HCT116 (cell line): Measurements from ENCODE around the gene CCL8. TPM values are rescaled to one million over a fixed set of nuclear protein-coding genes. Genes with fewer than 3 reads are reported as not detected.

ENCODE experiments used
- ATAC-seq: fragments of 200-7000 bp; cut with Tn5 transposase; 2 replicates; pipeline ENCODE4 v1.9.1; 2020; ENCODE audit warnings: mild to moderate bottlenecking, moderate library complexity
- BruUV-seq: library from RNA; stranded (reverse); fragments of 400-500 nt; replicated peaks from 2 replicates; lab custom pipeline; 2021; lab: Mats Ljungman, UMichigan
- CTCF ChIA-PET: fragments of 300-600 bp; sonication (Branson Sonifier 250); formaldehyde crosslinking; loops from one replicate; lab custom pipeline; 2021; ENCODE audit warnings: antibody characterized with exemption; lab: Charles Lee
- POLR2A ChIA-PET: fragments of 300-600, 350-600 bp; sonication (Branson Sonifier 250); formaldehyde crosslinking; loops from one replicate; lab custom pipeline; 2021; ENCODE audit warnings: antibody characterized with exemption; lab: Charles Lee
- RAD21 ChIA-PET, 2 experiments: fragments of 300-600 bp; sonication (Branson Sonifier 250); formaldehyde crosslinking; loops; one replicate each; lab custom pipeline; 2023; ENCODE audit warnings: low total read pairs in 2 of 2; ENCODE audit not compliant: uncharacterized antibody in 2 of 2, unreplicated experiment in 2 of 2, low non-redundant PET in 1 of 2; lab: Charles Lee
- DNase-seq: peaks from one replicate; pipeline ENCODE4 v3.0.0-alpha.2; 2010; ENCODE audit warnings: low read depth, low spot score
- H2AFZ ChIP-seq: fragments of 200-600 bp; shearing (Covaris generic), sonication (generic); 2 replicates; pipeline ENCODE4 v1.6.1; 2017; ENCODE audit warnings: low read depth, mixed run types, mixed read lengths, antibody characterized with exemption, low read length; ENCODE audit not compliant: poor library complexity, severe bottlenecking
- H3K27ac ChIP-seq: 2 replicates; pipeline ENCODE4 v1.5.1; 2012; ENCODE audit warnings: low read depth, low read length
- H3K27me3 ChIP-seq: fragments of 200-600 bp; sonication (generic); 2 replicates; pipeline ENCODE4 v1.6.1; 2016; ENCODE audit warnings: mixed run types, low read length, mixed read lengths; ENCODE audit not compliant: insufficient read depth
- H3K36me3 ChIP-seq, 2 experiments: fragments of 200-500 bp in 1 of 2; fragments of 200-600 bp in 1 of 2; sonication (Bioruptor generic) in 1 of 2; sonication (generic) in 1 of 2; 2 replicates each; pipeline versions ENCODE4 v1.5.1 to v1.6.1; 2014 to 2016; ENCODE audit warnings: low read length in 2 of 2, inconsistent platforms in 1 of 2, mixed read lengths in 1 of 2, mixed run types in 1 of 2; ENCODE audit not compliant: insufficient read depth in 2 of 2, control insufficient read depth in 1 of 2
- H3K4me1 ChIP-seq, 2 experiments: fragments of 200-600 bp in 1 of 2; sonication (generic) in 1 of 2; 2 replicates each; pipeline versions ENCODE4 v1.5.1 to v1.6.1; 2012 to 2017; ENCODE audit warnings: low read length in 2 of 2, inconsistent platforms in 1 of 2, mild to moderate bottlenecking in 1 of 2, mixed read lengths in 1 of 2, mixed run types in 1 of 2, moderate library complexity in 1 of 2; ENCODE audit not compliant: insufficient read depth in 2 of 2, control insufficient read depth in 1 of 2
- H3K4me2 ChIP-seq: fragments of 200-600 bp; sonication (generic); 2 replicates; pipeline ENCODE4 v1.6.1; 2017; ENCODE audit warnings: mixed run types, low read length, mixed read lengths
- H3K4me3 ChIP-seq, 2 experiments: fragments of 200-600 bp in 1 of 2; sonication (generic) in 1 of 2; replicated peaks in 1 of 2; 2 replicates each; pipeline ENCODE4 v1.5.1; 2011 to 2016; ENCODE audit warnings: low read length in 2 of 2, control low read depth in 1 of 2, low read depth in 1 of 2, mild to moderate bottlenecking in 1 of 2, mixed read lengths in 1 of 2, mixed run types in 1 of 2
- H3K79me2 ChIP-seq: fragments of 200-600 bp; sonication (generic); 2 replicates; pipeline ENCODE4 v1.6.1; 2017; ENCODE audit warnings: mild to moderate bottlenecking, mixed run types, low read length, moderate library complexity, mixed read lengths; ENCODE audit not compliant: insufficient read depth
- H3K9ac ChIP-seq: fragments of 200-600 bp; sonication (generic); 2 replicates; pipeline ENCODE4 v1.6.1; 2016; ENCODE audit warnings: low read length, mixed read lengths
- H3K9me2 ChIP-seq: fragments of 200-600 bp; sonication (generic), shearing (Covaris generic); 2 replicates; pipeline ENCODE4 v1.6.1; 2017; ENCODE audit warnings: mixed run types, mild to moderate bottlenecking, moderate library complexity; ENCODE audit not compliant: insufficient read depth
- H3K9me3 ChIP-seq, 2 experiments: fragments of 200-500 bp in 1 of 2; fragments of 200-600 bp in 1 of 2; sonication (Bioruptor generic) in 1 of 2; sonication (generic) in 1 of 2; 2 replicates each; pipeline ENCODE4 v1.6.1; 2014 to 2017; ENCODE audit warnings: low read length in 2 of 2, mixed read lengths in 2 of 2, inconsistent platforms in 1 of 2, low read depth in 1 of 2, mild to moderate bottlenecking in 1 of 2, mixed run types in 1 of 2, moderate library complexity in 1 of 2; ENCODE audit not compliant: control insufficient read depth in 1 of 2, insufficient read depth in 1 of 2
- H4K20me1 ChIP-seq: fragments of 200-600 bp; sonication (generic), shearing (Covaris generic); 2 replicates; pipeline ENCODE4 v1.6.1; 2017; ENCODE audit warnings: mixed run types, mild to moderate bottlenecking, moderate library complexity; ENCODE audit not compliant: insufficient read depth
- CBX3 ChIP-seq: IDR thresholded peaks from 2 replicates; pipeline ENCODE4 v1.6.1; 2012; ENCODE audit warnings: low read depth
- CEBPB ChIP-seq: IDR thresholded peaks from 2 replicates; pipeline ENCODE4 v1.6.1; 2012; ENCODE audit warnings: low read depth
- EGR1 ChIP-seq: IDR thresholded peaks from 2 replicates; pipeline ENCODE4 v1.6.1; 2012; ENCODE audit warnings: low read depth
- ELF1 ChIP-seq: IDR thresholded peaks from 2 replicates; pipeline ENCODE4 v1.6.1; 2012; ENCODE audit warnings: low read depth, borderline replicate concordance
- EZH2 ChIP-seq: fragments of 200-600 bp; sonication (generic); IDR thresholded peaks from 2 replicates; pipeline ENCODE4 v1.6.1; 2017; ENCODE audit warnings: antibody characterized with exemption, mixed run types
- EZH2phosphoT487 ChIP-seq: fragments of 200-600 bp; IDR thresholded peaks from 2 replicates; pipeline ENCODE4 v1.6.1; 2018; ENCODE audit warnings: antibody characterized with exemption, borderline replicate concordance
- JUND ChIP-seq: IDR thresholded peaks from 2 replicates; pipeline ENCODE4 v1.6.1; 2012
- SRF ChIP-seq: IDR thresholded peaks from 2 replicates; pipeline ENCODE4 v1.6.1; 2012; ENCODE audit warnings: low read depth
- TCF7L2 ChIP-seq: IDR thresholded peaks from 2 replicates; pipeline ENCODE4 v1.7.0; 2011; ENCODE audit warnings: borderline replicate concordance, inconsistent platforms; ENCODE audit not compliant: insufficient read depth, insufficient read length; ENCODE audit errors: extremely low read depth
- YY1 ChIP-seq: IDR thresholded peaks from 2 replicates; pipeline ENCODE4 v1.6.1; 2011; ENCODE audit warnings: low read length, low read depth, moderate library complexity, mild to moderate bottlenecking; ENCODE audit not compliant: insufficient replicate concordance; ENCODE audit errors: extremely low read depth
- ZFX ChIP-seq: fragments of 450-650 bp; IDR thresholded peaks from 2 replicates; pipeline ENCODE4 v1.6.1; 2017
- ZNF274 ChIP-seq: fragments of 200-500 bp; sonication (Bioruptor generic); IDR thresholded peaks from 2 replicates; pipeline ENCODE4 v1.6.1; 2014; ENCODE audit warnings: mild to moderate bottlenecking, low read depth, low read length, inconsistent platforms
- intact Hi-C: fragments of 100-400 bp; cut with micrococcal nuclease; formaldehyde crosslinking; loops from 2 replicates; pipeline ENCODE4 v1.10.0; 2022
- total RNA-seq: library from RNA; stranded (reverse); gene quantifications from one replicate; pipeline ENCODE4 v1.2.1, GENCODE V29; 2021; ENCODE audit not compliant: unreplicated experiment
- TF ChIP-seq, protein P1 (sequence below), 3 experiments: fragments of 200-600 bp in 1 of 3; sonication (generic) in 1 of 3; IDR thresholded peaks in 2 of 3; conservative IDR thresholded peaks in 1 of 3; 2 replicates each; pipeline ENCODE4 v1.5.1; 2012 to 2017; ENCODE audit warnings: low read depth in 2 of 3, low read length in 2 of 3, antibody characterized with exemption in 1 of 3, borderline replicate concordance in 1 of 3, control low read depth in 1 of 3, mild to moderate bottlenecking in 1 of 3, mixed read lengths in 1 of 3, mixed run types in 1 of 3, moderate library complexity in 1 of 3; ENCODE audit not compliant: insufficient read depth in 1 of 3

CCL8 gene
- total RNA-seq, 1 experiment from 2014 or later, result not detected

DNA sequence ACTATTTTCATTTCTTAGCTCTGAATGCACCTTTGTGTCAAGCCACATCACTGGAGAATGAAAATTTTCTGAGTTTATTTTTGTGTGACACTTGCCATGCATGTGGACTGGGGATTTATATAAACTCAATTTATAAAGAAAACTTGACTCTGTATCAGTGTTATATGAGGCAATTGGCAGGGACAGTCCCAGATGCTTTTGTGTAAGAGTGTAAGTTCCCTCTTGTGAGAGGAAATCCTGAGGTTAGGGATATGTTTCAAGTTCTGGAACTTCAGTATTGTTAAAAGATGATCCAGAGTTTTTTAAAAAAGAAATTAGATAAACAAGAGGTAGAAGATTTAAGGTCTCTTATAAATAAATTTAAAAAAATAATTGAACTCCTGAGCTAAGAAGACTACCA lies 10.9 kb upstream of the CCL8 start:
- TF ChIP-seq CEBPB, result no peak
- TF ChIP-seq ZNF274, result no peak
- no peak for TF ChIP-seq CBX3
- TF ChIP-seq JUND, result no peak
- no peak for TF ChIP-seq EZH2phosphoT487
- TF ChIP-seq EGR1, result no peak
- no peak for TF ChIP-seq ELF1
- TF ChIP-seq SRF, result no peak
- TF ChIP-seq EZH2, result no peak
- TF ChIP-seq, protein P1, sequence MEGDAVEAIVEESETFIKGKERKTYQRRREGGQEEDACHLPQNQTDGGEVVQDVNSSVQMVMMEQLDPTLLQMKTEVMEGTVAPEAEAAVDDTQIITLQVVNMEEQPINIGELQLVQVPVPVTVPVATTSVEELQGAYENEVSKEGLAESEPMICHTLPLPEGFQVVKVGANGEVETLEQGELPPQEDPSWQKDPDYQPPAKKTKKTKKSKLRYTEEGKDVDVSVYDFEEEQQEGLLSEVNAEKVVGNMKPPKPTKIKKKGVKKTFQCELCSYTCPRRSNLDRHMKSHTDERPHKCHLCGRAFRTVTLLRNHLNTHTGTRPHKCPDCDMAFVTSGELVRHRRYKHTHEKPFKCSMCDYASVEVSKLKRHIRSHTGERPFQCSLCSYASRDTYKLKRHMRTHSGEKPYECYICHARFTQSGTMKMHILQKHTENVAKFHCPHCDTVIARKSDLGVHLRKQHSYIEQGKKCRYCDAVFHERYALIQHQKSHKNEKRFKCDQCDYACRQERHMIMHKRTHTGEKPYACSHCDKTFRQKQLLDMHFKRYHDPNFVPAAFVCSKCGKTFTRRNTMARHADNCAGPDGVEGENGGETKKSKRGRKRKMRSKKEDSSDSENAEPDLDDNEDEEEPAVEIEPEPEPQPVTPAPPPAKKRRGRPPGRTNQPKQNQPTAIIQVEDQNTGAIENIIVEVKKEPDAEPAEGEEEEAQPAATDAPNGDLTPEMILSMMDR (IDR thresholded peaks at IDR 0.05 in 2 of 3, conservative IDR thresholded peaks at IDR 0.05 in 1 of 3; ENCODE audit: borderline replicate concordance in 1 of 3, insufficient read depth in 1 of 3, low read depth in 2 of 3, low read length in 2 of 3), result no peak
- TF ChIP-seq ZFX, result no peak
- TF ChIP-seq YY1, result no peak
- TF ChIP-seq TCF7L2, result no peak
- TF ChIP-seq, all 23 proteins: peak for 0
- no peak overlapping the region for H3K4me2 ChIP-seq
- H3K9me3 ChIP-seq, result no peaks in the 10 kb centered on the region
- intact Hi-C loops, result no loop called here
- ATAC-seq (no peak), DNase-seq (no peak)
- ChIA-PET RAD21 (no interaction called here), POLR2A (no interaction called here), CTCF (no interaction called here)
- H3K79me2 ChIP-seq, result no peaks in the 10 kb centered on the region
- no peak overlapping the region for H3K9ac ChIP-seq
- no TSS peak for BruUV-seq
- no peaks in the 10 kb centered on the region for H3K4me1 ChIP-seq
- H3K9me2 ChIP-seq, result no peaks in the 10 kb centered on the region
- H3K27ac ChIP-seq, result no peak overlapping the region
- no peaks in the 10 kb centered on the region for H4K20me1 ChIP-seq
- H2AFZ ChIP-seq, result no peak overlapping the region
- H3K36me3 ChIP-seq, result no peaks in the 10 kb centered on the region
- H3K27me3 ChIP-seq, result no peaks in the 10 kb centered on the region
- no peak overlapping the region for H3K4me3 ChIP-seq
